Measurements from ENCODE around the gene PLCG2.

The PLCG2 gene

DNA sequence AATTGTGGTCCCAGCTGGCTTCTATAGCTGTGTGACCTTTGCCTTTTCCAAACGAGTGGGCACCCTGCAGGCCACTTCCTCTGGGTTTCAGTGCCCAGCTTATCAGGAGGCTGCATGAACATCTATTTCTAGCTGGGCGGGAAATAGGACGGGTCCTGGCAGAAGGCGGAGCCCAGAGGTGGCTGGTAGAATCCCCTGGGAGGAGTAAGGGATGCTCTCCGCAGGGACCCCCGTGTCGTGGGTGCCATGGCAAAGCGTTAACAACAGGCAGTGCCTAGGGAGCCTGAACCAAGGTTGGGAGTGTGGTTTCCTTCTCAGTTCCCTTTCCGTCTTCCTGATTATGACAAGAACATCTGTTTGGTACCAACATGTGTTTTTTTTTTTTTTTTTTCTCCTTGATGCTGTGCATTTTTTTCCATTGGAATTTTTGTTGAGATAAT lies 58.2 kb downstream of the PLCG2 start:
- Histone ChIP-seq H3K27ac (replicated peaks) (no peak overlapping the region), H3K27me3 (ENCODE audit: insufficient read depth, poor library complexity, severe bottlenecking) (no peaks in the 10 kb centered on the region), H3K4me3 (replicated peaks; ENCODE audit: insufficient read depth, low read length) (no peak overlapping the region)
- peak in 1 of 2 experiments; percentile 29 for DNase-seq (ENCODE audit: low read depth in 1 of 2, low spot score in 1 of 2)
- TF ChIP-seq SPI1 (IDR thresholded peaks at IDR 0.05; ENCODE audit: borderline replicate concordance, low read depth), result 0 out of 2 replicates have a peak, but pooled peaks have one; percentile 18
- TF ChIP-seq, protein P1, sequence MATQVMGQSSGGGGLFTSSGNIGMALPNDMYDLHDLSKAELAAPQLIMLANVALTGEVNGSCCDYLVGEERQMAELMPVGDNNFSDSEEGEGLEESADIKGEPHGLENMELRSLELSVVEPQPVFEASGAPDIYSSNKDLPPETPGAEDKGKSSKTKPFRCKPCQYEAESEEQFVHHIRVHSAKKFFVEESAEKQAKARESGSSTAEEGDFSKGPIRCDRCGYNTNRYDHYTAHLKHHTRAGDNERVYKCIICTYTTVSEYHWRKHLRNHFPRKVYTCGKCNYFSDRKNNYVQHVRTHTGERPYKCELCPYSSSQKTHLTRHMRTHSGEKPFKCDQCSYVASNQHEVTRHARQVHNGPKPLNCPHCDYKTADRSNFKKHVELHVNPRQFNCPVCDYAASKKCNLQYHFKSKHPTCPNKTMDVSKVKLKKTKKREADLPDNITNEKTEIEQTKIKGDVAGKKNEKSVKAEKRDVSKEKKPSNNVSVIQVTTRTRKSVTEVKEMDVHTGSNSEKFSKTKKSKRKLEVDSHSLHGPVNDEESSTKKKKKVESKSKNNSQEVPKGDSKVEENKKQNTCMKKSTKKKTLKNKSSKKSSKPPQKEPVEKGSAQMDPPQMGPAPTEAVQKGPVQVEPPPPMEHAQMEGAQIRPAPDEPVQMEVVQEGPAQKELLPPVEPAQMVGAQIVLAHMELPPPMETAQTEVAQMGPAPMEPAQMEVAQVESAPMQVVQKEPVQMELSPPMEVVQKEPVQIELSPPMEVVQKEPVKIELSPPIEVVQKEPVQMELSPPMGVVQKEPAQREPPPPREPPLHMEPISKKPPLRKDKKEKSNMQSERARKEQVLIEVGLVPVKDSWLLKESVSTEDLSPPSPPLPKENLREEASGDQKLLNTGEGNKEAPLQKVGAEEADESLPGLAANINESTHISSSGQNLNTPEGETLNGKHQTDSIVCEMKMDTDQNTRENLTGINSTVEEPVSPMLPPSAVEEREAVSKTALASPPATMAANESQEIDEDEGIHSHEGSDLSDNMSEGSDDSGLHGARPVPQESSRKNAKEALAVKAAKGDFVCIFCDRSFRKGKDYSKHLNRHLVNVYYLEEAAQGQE (IDR thresholded peaks at IDR 0.05; ENCODE audit: insufficient replicate concordance, low read depth), result no peak

DNA sequence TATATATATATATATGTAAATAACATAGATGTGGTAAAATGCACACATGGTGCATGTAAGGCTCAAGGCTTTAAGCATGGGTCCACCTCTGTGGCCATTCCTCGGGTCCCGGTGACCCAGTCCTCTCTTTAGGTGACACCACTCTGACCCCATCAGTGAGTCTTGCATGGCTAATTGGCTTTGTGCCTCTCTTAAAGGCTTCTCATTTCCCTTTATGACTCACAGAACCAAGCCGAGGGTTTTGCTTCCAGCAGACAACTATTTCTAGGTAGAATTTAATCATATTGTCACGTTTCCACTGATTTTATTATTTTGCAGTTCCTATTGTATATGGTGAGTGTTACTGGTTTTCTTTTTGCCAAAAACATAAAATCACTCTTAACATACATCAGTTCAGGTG lies 59.7 kb downstream of the PLCG2 start:
- no peak for DNase-seq (ENCODE audit: low read depth in 1 of 2, low spot score in 1 of 2)
- no peak for TF ChIP-seq GABPA (IDR thresholded peaks at IDR 0.05; ENCODE audit: low read depth)
- TF ChIP-seq, protein P1 (IDR thresholded peaks at IDR 0.05; ENCODE audit: insufficient replicate concordance, low read depth), result no peak
- Histone ChIP-seq H3K27me3 (ENCODE audit: insufficient read depth, poor library complexity, severe bottlenecking) (no peaks in the 10 kb centered on the region), H3K27ac (replicated peaks) (no peak overlapping the region), H3K4me3 (replicated peaks; ENCODE audit: insufficient read depth, low read length) (no peak overlapping the region)

DNA sequence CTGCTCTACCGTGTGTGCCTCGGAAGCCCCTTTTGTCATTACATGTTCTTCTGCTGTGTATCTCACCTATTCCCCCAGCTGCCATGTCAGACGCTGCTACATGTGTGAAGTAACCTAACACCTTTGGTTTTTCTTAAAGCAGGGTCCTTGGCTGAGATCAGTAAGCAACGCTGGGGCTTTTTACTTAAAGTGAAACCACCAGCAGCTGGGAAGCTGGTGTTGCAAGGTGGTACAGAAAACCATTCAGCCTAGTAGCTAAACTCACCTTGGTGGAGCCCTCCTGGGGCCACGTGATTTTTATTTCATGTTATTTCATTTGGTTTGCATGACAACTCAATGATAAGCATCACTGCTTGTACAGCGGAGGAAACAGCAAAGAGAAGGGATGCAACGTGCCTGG lies 62.6 kb downstream of the PLCG2 start:
- DNase-seq (ENCODE audit: low read depth in 1 of 2, low spot score in 1 of 2), result no peak
- Histone ChIP-seq H3K27me3 (ENCODE audit: insufficient read depth, poor library complexity, severe bottlenecking) (no peaks in the 10 kb centered on the region), H3K4me3 (replicated peaks; ENCODE audit: insufficient read depth, low read length) (no peak overlapping the region), H3K27ac (replicated peaks) (no peak overlapping the region)
- TF ChIP-seq SPI1 (IDR thresholded peaks at IDR 0.05; ENCODE audit: borderline replicate concordance, low read depth) (no peak), GABPA (IDR thresholded peaks at IDR 0.05; ENCODE audit: low read depth) (no peak), POLR2AphosphoS5 (IDR thresholded peaks at IDR 0.05; ENCODE audit: low read depth) (no peak)
- TF ChIP-seq, protein P1 (IDR thresholded peaks at IDR 0.05; ENCODE audit: insufficient replicate concordance, low read depth), result no peak
- TF ChIP-seq, protein P2, sequence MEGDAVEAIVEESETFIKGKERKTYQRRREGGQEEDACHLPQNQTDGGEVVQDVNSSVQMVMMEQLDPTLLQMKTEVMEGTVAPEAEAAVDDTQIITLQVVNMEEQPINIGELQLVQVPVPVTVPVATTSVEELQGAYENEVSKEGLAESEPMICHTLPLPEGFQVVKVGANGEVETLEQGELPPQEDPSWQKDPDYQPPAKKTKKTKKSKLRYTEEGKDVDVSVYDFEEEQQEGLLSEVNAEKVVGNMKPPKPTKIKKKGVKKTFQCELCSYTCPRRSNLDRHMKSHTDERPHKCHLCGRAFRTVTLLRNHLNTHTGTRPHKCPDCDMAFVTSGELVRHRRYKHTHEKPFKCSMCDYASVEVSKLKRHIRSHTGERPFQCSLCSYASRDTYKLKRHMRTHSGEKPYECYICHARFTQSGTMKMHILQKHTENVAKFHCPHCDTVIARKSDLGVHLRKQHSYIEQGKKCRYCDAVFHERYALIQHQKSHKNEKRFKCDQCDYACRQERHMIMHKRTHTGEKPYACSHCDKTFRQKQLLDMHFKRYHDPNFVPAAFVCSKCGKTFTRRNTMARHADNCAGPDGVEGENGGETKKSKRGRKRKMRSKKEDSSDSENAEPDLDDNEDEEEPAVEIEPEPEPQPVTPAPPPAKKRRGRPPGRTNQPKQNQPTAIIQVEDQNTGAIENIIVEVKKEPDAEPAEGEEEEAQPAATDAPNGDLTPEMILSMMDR (IDR thresholded peaks at IDR 0.05; ENCODE audit: insufficient read depth, low read length), result no peak

DNA sequence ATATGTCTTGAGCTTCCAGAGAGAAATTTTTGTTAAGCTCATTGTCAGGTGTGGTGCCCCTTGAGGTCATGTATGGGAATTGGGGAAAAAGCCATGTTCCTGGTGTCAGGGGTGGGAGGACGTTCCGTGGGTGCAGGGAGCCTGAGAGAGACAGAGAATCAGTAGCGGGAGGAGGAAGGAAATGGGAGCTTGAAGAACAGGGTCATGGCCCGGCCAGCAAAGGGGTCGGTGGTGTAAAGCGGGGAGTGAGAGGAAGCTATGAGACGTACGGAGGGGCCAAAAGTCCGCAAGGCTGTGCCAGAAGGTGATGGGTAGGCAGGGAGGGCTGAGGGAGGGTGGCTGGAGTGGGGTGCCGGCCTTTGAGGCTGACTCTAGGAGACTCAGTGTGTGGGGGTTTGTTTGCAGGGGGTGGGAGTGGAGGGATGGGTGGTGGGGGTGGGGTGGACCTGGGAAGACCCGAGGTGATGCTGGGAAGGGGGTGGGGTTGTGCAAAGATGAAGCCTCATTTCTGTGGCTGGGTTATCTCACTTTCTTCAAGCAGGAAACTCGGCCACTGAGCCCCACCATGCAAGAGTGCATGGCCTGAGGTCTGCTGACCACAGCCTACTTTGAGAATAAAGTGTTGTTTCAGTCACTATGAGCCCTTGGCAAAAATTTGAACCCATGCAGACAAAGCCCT lies 63.6 kb downstream of the PLCG2 start:
- no peak overlapping the region for H3K27ac ChIP-seq (replicated peaks)
- DNase-seq (ENCODE audit: low read depth in 1 of 2, low spot score in 1 of 2), result no peak
- no peak overlapping the region for H3K4me3 ChIP-seq (replicated peaks; ENCODE audit: insufficient read depth, low read length)
- H3K27me3 ChIP-seq (ENCODE audit: insufficient read depth, poor library complexity, severe bottlenecking), result no peaks in the 10 kb centered on the region
- TF ChIP-seq SPI1 (IDR thresholded peaks at IDR 0.05; ENCODE audit: borderline replicate concordance, low read depth), result no peak
- TF ChIP-seq, protein P2 (IDR thresholded peaks at IDR 0.05; ENCODE audit: insufficient read depth, low read length), result no peak
- no peak for TF ChIP-seq POLR2AphosphoS5 (IDR thresholded peaks at IDR 0.05; ENCODE audit: low read depth)
- TF ChIP-seq, protein P1 (IDR thresholded peaks at IDR 0.05; ENCODE audit: insufficient replicate concordance, low read depth), result no peak
- TF ChIP-seq GABPA (IDR thresholded peaks at IDR 0.05; ENCODE audit: low read depth), result no peak
